ENCODE data around the gene PRDX2. TPM values are rescaled to one million over a fixed set of nuclear protein-coding genes. Genes with fewer than 3 reads are reported as not detected.
A peak's percentile ranks its signal among the peaks of the same experiment; 100 is the strongest.

The PRDX2 gene
- total and polyA plus RNA-seq, 2 experiments from 2014 or later = 346 to 465 TPM

DNA sequence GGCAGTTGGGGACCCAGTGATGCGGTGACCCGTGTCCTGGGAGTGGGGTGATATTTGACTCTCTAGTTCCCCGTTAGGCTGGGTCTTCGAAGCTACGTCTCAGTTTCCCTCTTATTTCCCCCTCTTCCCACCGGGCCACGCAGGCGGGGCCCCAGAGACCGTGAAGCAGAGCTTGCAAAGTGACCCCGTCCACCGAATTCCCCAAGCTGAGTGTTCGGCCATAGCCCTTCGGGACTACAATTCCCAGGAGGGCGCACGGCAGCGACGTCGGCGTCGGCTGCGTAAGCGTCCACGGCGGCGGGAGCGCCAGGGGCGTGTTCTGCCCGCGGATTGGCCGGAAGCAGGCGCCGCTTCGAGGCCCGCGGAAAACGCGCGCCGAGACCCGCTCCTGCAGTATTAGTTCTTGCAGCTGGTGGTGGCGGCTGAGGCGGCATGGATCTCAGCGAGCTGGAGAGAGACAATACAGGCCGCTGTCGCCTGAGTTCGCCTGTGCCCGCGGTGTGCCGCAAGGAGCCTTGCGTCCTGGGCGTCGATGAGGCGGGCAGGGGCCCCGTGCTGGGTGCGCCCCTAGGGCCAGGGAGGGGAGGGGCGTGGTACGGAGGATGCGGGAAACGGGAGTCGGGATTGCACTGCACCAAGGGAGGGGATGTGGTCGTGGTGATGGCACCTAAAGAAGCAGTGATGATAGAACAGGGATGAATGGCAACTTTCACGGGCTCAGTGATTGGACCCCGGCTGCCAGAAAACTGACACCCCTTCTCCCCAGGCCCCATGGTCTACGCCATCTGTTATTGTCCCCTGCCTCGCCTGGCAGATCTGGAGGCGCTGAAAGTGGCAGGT is 4.9 kb upstream of the PRDX2 start, which contains the start of gene RNASEH2A:
Gene RNASEH2A (plus strand): TSS at position 343 of the 840 bp plus-strand sequence. CDS start 90 bp downstream, at position 433.
- peak; percentile 92 for TF ChIP-seq CREB1 (CRISPR knock-in tag; IDR thresholded peaks at IDR 0.05; ENCODE audit: low read depth)
- peak; percentile 96 for TF ChIP-seq POLR2AphosphoS5 (IDR thresholded peaks at IDR 0.05; ENCODE audit: low read depth)
- no peak for TF ChIP-seq STAT1 (IDR thresholded peaks at IDR 0.05; ENCODE audit: unreplicated experiment)
- no peak for TF ChIP-seq EZH2phosphoT487 (IDR thresholded peaks at IDR 0.05; ENCODE audit: unreplicated experiment)
- TF ChIP-seq ZNF462 (CRISPR knock-in tag; IDR thresholded peaks at IDR 0.05) = no peak
- TF ChIP-seq ETS1 (IDR thresholded peaks at IDR 0.05) = peak; percentile 92
- TF ChIP-seq, protein P1, sequence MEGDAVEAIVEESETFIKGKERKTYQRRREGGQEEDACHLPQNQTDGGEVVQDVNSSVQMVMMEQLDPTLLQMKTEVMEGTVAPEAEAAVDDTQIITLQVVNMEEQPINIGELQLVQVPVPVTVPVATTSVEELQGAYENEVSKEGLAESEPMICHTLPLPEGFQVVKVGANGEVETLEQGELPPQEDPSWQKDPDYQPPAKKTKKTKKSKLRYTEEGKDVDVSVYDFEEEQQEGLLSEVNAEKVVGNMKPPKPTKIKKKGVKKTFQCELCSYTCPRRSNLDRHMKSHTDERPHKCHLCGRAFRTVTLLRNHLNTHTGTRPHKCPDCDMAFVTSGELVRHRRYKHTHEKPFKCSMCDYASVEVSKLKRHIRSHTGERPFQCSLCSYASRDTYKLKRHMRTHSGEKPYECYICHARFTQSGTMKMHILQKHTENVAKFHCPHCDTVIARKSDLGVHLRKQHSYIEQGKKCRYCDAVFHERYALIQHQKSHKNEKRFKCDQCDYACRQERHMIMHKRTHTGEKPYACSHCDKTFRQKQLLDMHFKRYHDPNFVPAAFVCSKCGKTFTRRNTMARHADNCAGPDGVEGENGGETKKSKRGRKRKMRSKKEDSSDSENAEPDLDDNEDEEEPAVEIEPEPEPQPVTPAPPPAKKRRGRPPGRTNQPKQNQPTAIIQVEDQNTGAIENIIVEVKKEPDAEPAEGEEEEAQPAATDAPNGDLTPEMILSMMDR (conservative IDR thresholded peaks at IDR 0.05; ENCODE audit: low read depth in 2 of 2) = no peak
- Histone ChIP-seq H3K27me3 (ENCODE audit: insufficient read depth) (peaks cover 10% of the 10 kb centered on the region), H3K79me2 (replicated peaks; ENCODE audit: insufficient read depth) (peaks cover 10% of the 10 kb centered on the region; the same call in 1 of the 2 replicates), H2AFZ (peak within 1 kb of the TSS; percentile 100), H3K9me2 (ENCODE audit: insufficient read depth) (no peaks in the 10 kb centered on the region), H3F3A (replicated peaks; ENCODE audit: low read depth) (peaks cover 18% of the 10 kb centered on the region), H3K4me3 (peak within 1 kb of the TSS; percentile 97), H3K36me3 (ENCODE audit: insufficient read depth) (peaks cover 8% of the 10 kb centered on the region), H3K27ac (ENCODE audit: low read depth) (0 out of 2 replicates have a peak within 1 kb of the TSS, but pooled peaks have one; percentile 50), H3K4me2 (peak within 1 kb of the TSS; percentile 95), H3K4me1 (ENCODE audit: insufficient read depth) (peaks cover 3% of the 10 kb centered on the region; the same call in 1 of the 2 replicates), H4K20me1 (replicated peaks; ENCODE audit: insufficient read depth) (no peaks in the 10 kb centered on the region)
- Mint-ChIP-seq H3K9me3 (no peaks in the 10 kb centered on the region), H3K27ac (peak within 1 kb of the TSS; percentile 95), H3K27me3 (ENCODE audit: insufficient read depth, low read depth, poor library complexity) (peaks cover 10% of the 10 kb centered on the region), H3K4me1 (peaks cover 14% of the 10 kb centered on the region), H3K36me3 (ENCODE audit: low read depth) (peaks cover 29% of the 10 kb centered on the region), H3K4me3 (peak within 1 kb of the TSS; percentile 95)
- ATAC-seq = peak; percentile 86
- peak; percentile 95 for DNase-seq (ENCODE audit: low spot score)
